GM21529 (cell line): Measurements from ENCODE around the gene SKAP1.
"Not testable (repeated sequence)": the region's sequence is repeated elsewhere in the genome, so short reads cannot be mapped to it uniquely, and the experiment has no call there.

ENCODE experiments used
- ATAC-seq: cut with Tn5 transposase; IDR thresholded peaks from one replicate; pipeline ENCODE4 v1.9.1; 2021; ENCODE audit not compliant: unreplicated experiment

The SKAP1 gene

GRCh38 chr17:48225725-48226567 is 204.1 kb downstream of the SKAP1 start:
- ATAC-seq, result no peak

- no peak for ATAC-seq
These were observed 206.1 kb downstream of the SKAP1 start for GRCh38 chr17:48223945-48224344.

GRCh38 chr17:48219617-48220016 is 210.4 kb downstream of the SKAP1 start:
- no peak for ATAC-seq

- ATAC-seq, result no peak
These were observed 214.4 kb downstream of the SKAP1 start for GRCh38 chr17:48215583-48216139.

GRCh38 chr17:48213797-48214196 is 216.2 kb downstream of the SKAP1 start:
- no peak for ATAC-seq

- no peak for ATAC-seq
These were observed 218.2 kb downstream of the SKAP1 start for GRCh38 chr17:48211787-48212186.

- ATAC-seq, result no peak
These were observed 219.0 kb downstream of the SKAP1 start for GRCh38 chr17:48211011-48211410.

GRCh38 chr17:48209973-48210372 is 220.0 kb downstream of the SKAP1 start:
- ATAC-seq, result no peak

GRCh38 chr17:48207776-48208544 is 222.1 kb downstream of the SKAP1 start:
- ATAC-seq, result no peak

GRCh38 chr17:48207036-48207435 is 223.0 kb downstream of the SKAP1 start:
- ATAC-seq, result not testable (repeated sequence)

- ATAC-seq, result no peak
These were observed 227.1 kb downstream of the SKAP1 start for GRCh38 chr17:48202959-48203358.

- ATAC-seq, result no peak
These were observed 231.0 kb downstream of the SKAP1 start for GRCh38 chr17:48198950-48199541.

GRCh38 chr17:48195910-48196309 is 234.1 kb downstream of the SKAP1 start:
- ATAC-seq, result no peak

GRCh38 chr17:48194097-48194550 is 235.9 kb downstream of the SKAP1 start:
- no peak for ATAC-seq

- ATAC-seq, result no peak
These were observed 237.7 kb downstream of the SKAP1 start for GRCh38 chr17:48192321-48192731.

- no peak for ATAC-seq
These were observed 238.7 kb downstream of the SKAP1 start for GRCh38 chr17:48191362-48191761.

- no peak for ATAC-seq
These were observed 239.1 kb downstream of the SKAP1 start for GRCh38 chr17:48190871-48191270.

- ATAC-seq, result no peak
These were observed 242.0 kb downstream of the SKAP1 start for GRCh38 chr17:48187872-48188608.

- ATAC-seq, result not testable (repeated sequence)
These were observed 243.7 kb downstream of the SKAP1 start for GRCh38 chr17:48186317-48186716.

- ATAC-seq, result no peak
These were observed 245.3 kb downstream of the SKAP1 start for GRCh38 chr17:48184721-48185120.

GRCh38 chr17:48181653-48182052 is 248.4 kb downstream of the SKAP1 start:
- no peak for ATAC-seq
